Loucy (cell line): ENCODE measurements around the gene OSBPL2.

ENCODE experiments used
- H2AFZ ChIP-seq: fragments of 200-600 bp; sonication (generic); 2 replicates; pipeline ENCODE4 v1.6.0; 2016; ENCODE audit warnings: antibody characterized with exemption, mild to moderate bottlenecking, low read length, moderate library complexity
- H3F3A ChIP-seq: fragments of 200-600 bp; 2 replicates; pipeline ENCODE4 v1.6.0; 2016; ENCODE audit warnings: antibody characterized with exemption, low read depth, mild to moderate bottlenecking
- H3K27me3 ChIP-seq: fragments of 200-600 bp; sonication (generic); 2 replicates; pipeline ENCODE4 v1.6.1; 2014; ENCODE audit warnings: low read length, mild to moderate bottlenecking; ENCODE audit not compliant: insufficient read depth, poor library complexity, severe bottlenecking
- H3K36me3 ChIP-seq: fragments of 200-600 bp; sonication (generic); 2 replicates; pipeline ENCODE4 v1.6.1; 2016; ENCODE audit warnings: low read length; ENCODE audit not compliant: insufficient read depth
- H3K4me1 ChIP-seq: fragments of 200-600 bp; sonication (generic); 2 replicates; pipeline ENCODE4 v1.5.1; 2014; ENCODE audit warnings: low read length, mild to moderate bottlenecking; ENCODE audit not compliant: insufficient read depth, poor library complexity, severe bottlenecking
- H3K4me2 ChIP-seq: fragments of 200-600 bp; sonication (generic); 2 replicates; pipeline ENCODE4 v1.6.0; 2014; ENCODE audit warnings: antibody characterized with exemption, low read length, low read depth, mild to moderate bottlenecking; ENCODE audit not compliant: poor library complexity, severe bottlenecking
- H3K4me3 ChIP-seq: fragments of 200-600 bp; sonication (generic); 2 replicates; pipeline ENCODE4 v1.5.1; 2014; ENCODE audit warnings: low read length, mild to moderate bottlenecking, mixed read lengths; ENCODE audit not compliant: poor library complexity, severe bottlenecking
- H3K79me2 ChIP-seq: fragments of 200-600 bp; sonication (generic); 2 replicates; pipeline ENCODE4 v1.6.1; 2014; ENCODE audit warnings: low read length; ENCODE audit not compliant: insufficient read depth
- H3K9ac ChIP-seq: fragments of 200-600 bp; sonication (generic); 2 replicates; pipeline ENCODE4 v1.6.0; 2014; ENCODE audit warnings: mild to moderate bottlenecking, low read depth, low read length, moderate library complexity; ENCODE audit not compliant: poor library complexity, severe bottlenecking
- H3K9me2 ChIP-seq: fragments of 200-600 bp; sonication (generic); replicated peaks from 2 replicates; pipeline ENCODE4 v1.6.1; 2016; ENCODE audit warnings: low read depth, low read length, mixed read lengths
- H3K9me3 ChIP-seq: fragments of 200-600 bp; sonication (generic); 2 replicates; pipeline ENCODE4 v1.6.1; 2014; ENCODE audit warnings: mild to moderate bottlenecking, antibody characterized with exemption, low read length, low read depth; ENCODE audit not compliant: insufficient read depth
- H4K20me1 ChIP-seq: fragments of 200-600 bp; sonication (generic); 2 replicates; pipeline ENCODE4 v1.6.0; 2014; ENCODE audit warnings: antibody characterized with exemption, low read length, mild to moderate bottlenecking; ENCODE audit not compliant: insufficient read depth, poor library complexity, severe bottlenecking
- EZH2phosphoT487 ChIP-seq: fragments of 200-600 bp; IDR thresholded peaks from 2 replicates; pipeline ENCODE4 v1.6.1; 2018; ENCODE audit warnings: antibody characterized with exemption, mild to moderate bottlenecking, moderate library complexity, borderline replicate concordance
- TF ChIP-seq, protein P1 (sequence below): fragments of 200-600 bp; sonication (generic); conservative IDR thresholded peaks from 2 replicates; pipeline ENCODE4 v1.5.1; 2014; ENCODE audit warnings: mild to moderate bottlenecking, antibody characterized with exemption, low read length

The OSBPL2 gene

DNA sequence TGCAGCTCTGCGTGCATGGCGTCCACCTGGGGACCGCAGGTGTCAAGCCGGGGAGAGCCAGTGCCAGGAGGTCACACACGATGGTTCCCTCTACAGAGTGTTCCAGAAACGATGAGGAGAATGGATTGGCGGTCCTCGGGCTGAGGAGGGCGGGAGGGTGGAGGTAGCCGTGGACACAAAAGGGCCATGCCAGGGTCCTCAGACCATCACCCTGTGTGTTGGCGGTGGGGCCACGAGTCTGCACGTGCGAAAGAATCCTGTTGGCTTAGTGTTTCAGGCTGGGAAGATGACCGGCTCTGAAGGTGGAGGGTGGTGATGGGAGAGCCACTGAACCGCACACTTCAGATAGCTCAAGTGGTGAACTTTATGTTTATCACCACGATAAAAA, 31.9 kb upstream of the OSBPL2 start:
- H3K79me2 ChIP-seq: peaks cover 19% of the 10 kb centered on the region; the same call in 1 of the 2 replicates
- H3K4me1 ChIP-seq: peaks cover 38% of the 10 kb centered on the region
- H3F3A ChIP-seq: peaks cover 17% of the 10 kb centered on the region
- H4K20me1 ChIP-seq: no peaks in the 10 kb centered on the region
- no peaks in the 10 kb centered on the region for H3K9me3 ChIP-seq
- no peaks in the 10 kb centered on the region for H3K27me3 ChIP-seq
- H3K9ac ChIP-seq: no peak overlapping the region
- H3K9me2 ChIP-seq: no peaks in the 10 kb centered on the region
- H3K36me3 ChIP-seq: no peaks in the 10 kb centered on the region
- no peak for TF ChIP-seq EZH2phosphoT487
- TF ChIP-seq, protein P1, sequence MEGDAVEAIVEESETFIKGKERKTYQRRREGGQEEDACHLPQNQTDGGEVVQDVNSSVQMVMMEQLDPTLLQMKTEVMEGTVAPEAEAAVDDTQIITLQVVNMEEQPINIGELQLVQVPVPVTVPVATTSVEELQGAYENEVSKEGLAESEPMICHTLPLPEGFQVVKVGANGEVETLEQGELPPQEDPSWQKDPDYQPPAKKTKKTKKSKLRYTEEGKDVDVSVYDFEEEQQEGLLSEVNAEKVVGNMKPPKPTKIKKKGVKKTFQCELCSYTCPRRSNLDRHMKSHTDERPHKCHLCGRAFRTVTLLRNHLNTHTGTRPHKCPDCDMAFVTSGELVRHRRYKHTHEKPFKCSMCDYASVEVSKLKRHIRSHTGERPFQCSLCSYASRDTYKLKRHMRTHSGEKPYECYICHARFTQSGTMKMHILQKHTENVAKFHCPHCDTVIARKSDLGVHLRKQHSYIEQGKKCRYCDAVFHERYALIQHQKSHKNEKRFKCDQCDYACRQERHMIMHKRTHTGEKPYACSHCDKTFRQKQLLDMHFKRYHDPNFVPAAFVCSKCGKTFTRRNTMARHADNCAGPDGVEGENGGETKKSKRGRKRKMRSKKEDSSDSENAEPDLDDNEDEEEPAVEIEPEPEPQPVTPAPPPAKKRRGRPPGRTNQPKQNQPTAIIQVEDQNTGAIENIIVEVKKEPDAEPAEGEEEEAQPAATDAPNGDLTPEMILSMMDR: no peak
- H3K4me3 ChIP-seq: no peak overlapping the region
- H2AFZ ChIP-seq: no peak overlapping the region
- H3K4me2 ChIP-seq: no peak overlapping the region

GRCh38 chr20:62208061-62208794, 30.1 kb upstream of the OSBPL2 start:
- H4K20me1 ChIP-seq: no peaks in the 10 kb centered on the region
- H3K79me2 ChIP-seq: peaks cover 19% of the 10 kb centered on the region; the same call in 1 of the 2 replicates
- H3K9me2 ChIP-seq: no peaks in the 10 kb centered on the region
- H3F3A ChIP-seq: peaks cover 3% of the 10 kb centered on the region; the same call in 1 of the 2 replicates
- H2AFZ ChIP-seq: no peak overlapping the region
- no peaks in the 10 kb centered on the region for H3K9me3 ChIP-seq
- no peak overlapping the region for H3K9ac ChIP-seq
- H3K4me2 ChIP-seq: no peak overlapping the region
- H3K4me1 ChIP-seq: peaks cover 22% of the 10 kb centered on the region
- H3K4me3 ChIP-seq: no peak overlapping the region
- TF ChIP-seq EZH2phosphoT487: no peak
- TF ChIP-seq, protein P1: no peak
- H3K36me3 ChIP-seq: no peaks in the 10 kb centered on the region
- H3K27me3 ChIP-seq: no peaks in the 10 kb centered on the region

GRCh38 chr20:62208795-62209755, 29.2 kb upstream of the OSBPL2 start:
- H3K4me2 ChIP-seq: no peak overlapping the region
- no peak overlapping the region for H3K4me3 ChIP-seq
- no peak overlapping the region for H2AFZ ChIP-seq
- peaks cover 19% of the 10 kb centered on the region; the same call in 1 of the 2 replicates for H3K79me2 ChIP-seq
- no peaks in the 10 kb centered on the region for H4K20me1 ChIP-seq
- H3K9ac ChIP-seq: no peak overlapping the region
- H3K27me3 ChIP-seq: no peaks in the 10 kb centered on the region
- H3K9me3 ChIP-seq: no peaks in the 10 kb centered on the region
- no peaks in the 10 kb centered on the region for H3K36me3 ChIP-seq
- TF ChIP-seq, protein P1: no peak
- TF ChIP-seq EZH2phosphoT487: no peak
- H3K9me2 ChIP-seq: no peaks in the 10 kb centered on the region
- H3F3A ChIP-seq: no peaks in the 10 kb centered on the region
- H3K4me1 ChIP-seq: peaks cover 14% of the 10 kb centered on the region
